Measurements from ENCODE around the gene FOXN4.

DNA sequence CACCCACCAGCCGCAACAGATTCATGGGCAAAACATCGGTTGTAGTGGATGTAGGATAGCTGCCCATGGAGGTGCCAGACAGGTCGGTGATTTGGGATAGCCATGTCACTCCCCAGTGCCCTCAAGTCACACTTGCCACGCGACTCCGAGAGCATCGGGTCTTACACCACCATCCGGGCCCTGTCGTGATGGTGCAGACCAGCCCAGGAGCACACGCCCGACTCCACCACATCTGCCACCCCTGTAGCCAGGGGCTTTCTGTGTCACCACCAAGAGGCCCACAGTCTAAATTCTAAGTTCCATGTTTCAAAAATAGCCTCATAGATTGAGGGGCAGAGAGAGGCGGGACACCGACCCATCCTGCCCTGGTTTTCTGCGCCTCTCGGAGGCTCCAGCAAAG is 18.0 kb downstream of the FOXN4 start:
- TF ChIP-seq EZH2 (IDR thresholded peaks at IDR 0.05; ENCODE audit: insufficient read depth, poor library complexity, severe bottlenecking) (no peak), EZH2phosphoT487 (IDR thresholded peaks at IDR 0.05; ENCODE audit: insufficient read depth, low read depth) (no peak)

Measured in GM23248 (cell line).